NCI-H1417 treated with DMSO at 0.1 percent for 48 hours (cell line): Measurements from ENCODE around the gene MPLKIP.
"Not testable (repeated sequence)": the region's sequence is repeated elsewhere in the genome, so short reads cannot be mapped to it uniquely, and the experiment has no call there.

Experiments used
- DNase-seq: peaks from one replicate; lab custom pipeline; 2025; lab: John Stamatoyannopoulos, UW

The MPLKIP gene

DNA sequence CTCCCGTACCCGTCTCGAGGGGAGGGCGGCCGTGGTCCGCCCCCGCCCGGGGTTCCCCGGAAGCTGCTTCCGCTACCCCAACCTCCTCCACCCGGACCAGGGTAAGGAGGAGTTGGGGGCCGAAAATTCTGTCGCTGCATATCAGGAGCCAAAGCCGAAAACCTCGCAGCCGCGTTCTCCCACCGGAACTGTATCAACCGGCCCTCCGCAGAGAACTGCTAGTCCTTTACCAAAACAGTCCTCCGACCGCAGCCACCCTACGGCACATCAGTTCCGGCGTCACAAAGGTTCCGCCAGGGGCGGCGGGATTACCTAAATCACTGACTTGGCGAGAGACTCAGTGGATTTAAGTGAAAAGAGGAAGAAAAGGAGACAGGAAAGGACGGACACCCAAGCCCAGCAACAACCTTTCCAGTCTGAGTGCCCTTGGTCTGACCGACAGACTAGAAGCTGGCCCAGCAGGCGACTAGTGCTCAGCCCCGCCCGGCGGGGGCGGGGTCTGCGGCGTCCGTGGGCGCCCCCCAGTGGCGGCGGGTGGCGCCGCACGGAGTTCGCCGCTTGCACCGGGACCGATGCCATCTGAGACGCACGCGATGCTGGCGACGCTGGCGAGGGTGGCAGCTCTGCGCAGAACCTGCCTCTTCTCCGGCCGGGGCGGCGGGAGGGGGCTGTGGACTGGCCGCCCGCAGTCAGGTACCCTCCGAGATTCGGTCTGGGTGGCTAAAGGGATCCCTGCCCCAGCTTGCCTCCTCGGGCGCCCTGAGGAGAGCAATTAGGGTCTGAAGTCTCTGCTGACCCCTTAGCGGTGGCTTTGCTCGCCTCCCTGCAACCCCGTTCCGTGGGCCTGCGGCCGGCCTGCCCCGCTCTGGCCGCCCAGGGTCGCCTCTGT, at the start of gene MPLKIP, which contains the start of gene SUGCT:
MPLKIP (minus strand) TSS at position 195 of the 889 bp plus-strand sequence; CDS start at position 140, 55 bp downstream.
SUGCT (plus strand) TSS at position 578 of the 889 bp plus-strand sequence.
- peak; percentile 90 for DNase-seq

DNA sequence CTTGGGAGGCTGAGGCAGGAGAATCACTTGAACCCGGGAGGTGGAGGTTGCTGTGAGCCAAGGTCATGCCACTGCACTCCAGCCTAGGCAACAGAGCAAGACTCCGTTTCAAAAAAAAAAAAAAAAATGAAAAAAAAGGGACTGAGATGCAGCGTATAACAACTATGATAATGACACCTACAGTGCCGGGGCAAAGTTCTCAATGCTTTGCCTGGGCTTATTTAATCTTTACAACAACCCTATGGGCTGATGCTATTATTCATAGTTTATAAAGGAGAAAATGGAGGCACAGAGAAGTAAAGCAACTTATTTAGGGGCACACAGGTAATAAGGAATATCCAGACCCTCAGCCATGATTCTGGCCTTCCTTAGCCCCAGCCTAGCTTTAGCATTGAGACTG, 48.0 kb upstream of the MPLKIP start:
- no peak for DNase-seq

DNA sequence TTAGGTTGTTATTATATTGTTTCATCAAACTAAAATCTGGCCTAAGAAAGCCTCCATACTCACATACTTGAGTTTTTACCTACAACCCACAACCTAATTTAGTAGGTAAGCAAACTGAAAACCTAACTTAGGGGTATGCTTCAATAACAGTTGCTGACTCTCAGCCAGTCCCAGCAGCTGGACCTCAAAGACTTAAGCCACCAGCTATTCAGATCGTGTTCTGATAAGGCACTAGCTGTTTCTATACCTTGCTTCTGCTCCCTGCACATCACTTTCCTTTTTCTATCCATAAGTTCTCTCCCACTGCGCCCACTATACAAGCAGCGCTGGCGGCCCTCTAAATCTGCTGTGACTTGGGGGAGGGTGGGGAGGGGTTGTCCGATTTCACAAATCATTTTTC, 42.6 kb upstream of the MPLKIP start:
- DNase-seq = no peak

DNA sequence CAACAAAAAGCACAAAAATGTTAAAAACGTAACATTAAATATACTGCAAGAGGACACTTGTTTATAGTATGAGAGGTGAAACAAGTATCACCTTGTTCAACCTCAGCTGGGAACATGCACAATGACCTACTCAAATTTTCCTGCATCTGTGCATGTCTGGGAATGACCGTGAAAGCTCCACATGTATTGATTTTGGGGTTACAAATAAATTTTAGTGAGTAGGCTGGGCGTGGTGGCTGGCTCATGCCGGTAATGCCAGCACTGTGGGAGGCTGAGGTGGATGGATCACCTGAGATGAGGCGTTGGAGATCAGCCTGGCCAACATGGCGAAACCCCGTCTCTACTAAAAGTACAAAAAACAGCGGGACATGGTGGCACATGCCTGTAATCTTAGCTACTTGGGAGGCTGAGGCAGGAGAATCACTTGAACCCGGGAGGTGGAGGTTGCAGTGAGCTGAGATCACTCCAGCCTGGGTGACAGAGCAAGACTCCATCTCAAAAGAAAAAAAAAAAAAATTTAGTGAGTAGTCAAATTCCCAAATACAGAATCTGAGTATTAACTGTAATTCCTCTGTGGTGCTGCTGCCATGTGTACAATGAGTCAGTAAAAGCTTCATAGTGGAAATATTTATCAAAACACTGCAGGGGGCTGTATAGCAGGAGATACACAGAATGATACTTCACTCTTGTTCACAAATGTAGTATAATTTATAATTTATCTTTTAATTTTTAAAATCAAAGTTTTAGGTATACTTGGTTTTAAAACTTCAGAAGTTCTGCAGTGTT, 41.5 kb upstream of the MPLKIP start:
- DNase-seq = no peak

DNA sequence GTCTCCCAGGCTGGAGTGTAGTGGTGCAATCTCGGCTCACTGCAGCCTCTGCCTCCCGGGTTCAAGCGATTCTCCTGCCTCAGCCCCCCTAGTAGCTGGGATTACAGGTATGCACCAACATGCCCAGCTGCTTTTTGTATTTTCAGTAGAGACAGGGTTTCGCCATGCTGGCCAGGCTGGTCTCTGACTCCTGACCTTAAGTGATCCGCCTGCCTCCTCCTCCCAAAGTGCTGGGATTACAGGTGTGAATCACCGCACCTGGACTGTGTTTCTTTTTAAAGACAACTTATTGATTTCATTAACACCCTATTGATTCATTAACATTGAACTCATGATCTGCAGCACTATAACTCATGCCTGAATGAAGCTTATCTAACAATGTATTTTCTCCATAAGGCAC, 40.8 kb upstream of the MPLKIP start:
- DNase-seq = not testable (repeated sequence)

DNA sequence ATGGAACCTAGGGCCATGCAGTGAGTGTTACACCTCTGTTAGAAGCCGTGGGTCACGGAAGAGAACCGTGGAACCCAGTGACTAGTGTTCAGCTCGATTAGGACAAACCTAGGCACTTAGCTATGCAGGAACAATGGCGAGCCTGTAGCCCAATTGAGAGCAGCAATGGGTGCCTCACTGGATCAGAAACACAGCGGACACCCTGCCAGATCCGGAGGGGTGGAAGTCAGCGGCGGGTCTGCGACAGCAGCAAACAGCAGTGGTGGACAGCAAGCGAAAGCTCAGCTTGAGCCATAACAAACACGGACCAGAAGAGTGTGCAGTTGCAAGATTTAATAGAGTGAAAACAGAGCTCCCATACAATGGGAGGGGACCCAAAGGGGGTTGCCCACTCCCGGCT, 38.7 kb upstream of the MPLKIP start:
- not testable (repeated sequence) for DNase-seq

DNA sequence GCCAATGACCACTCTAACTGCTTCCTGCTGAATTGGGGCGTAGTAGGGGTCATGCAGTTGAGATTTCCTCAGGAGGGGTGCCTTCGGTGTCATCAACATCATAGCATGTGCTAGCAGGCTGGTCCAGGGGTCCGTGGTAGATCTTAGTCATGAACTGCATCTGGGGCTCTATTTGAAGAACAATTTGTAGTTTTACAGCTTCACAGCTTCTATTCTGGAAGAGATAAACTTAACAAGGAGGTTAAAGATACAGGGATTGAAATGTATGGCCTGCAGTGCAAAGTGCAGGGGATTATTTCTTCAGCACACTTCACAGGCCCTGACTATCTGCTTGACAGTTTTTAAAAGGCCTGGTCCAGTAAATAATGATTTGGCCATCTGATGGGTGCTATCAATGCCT, 33.8 kb upstream of the MPLKIP start:
- not testable (repeated sequence) for DNase-seq

DNA sequence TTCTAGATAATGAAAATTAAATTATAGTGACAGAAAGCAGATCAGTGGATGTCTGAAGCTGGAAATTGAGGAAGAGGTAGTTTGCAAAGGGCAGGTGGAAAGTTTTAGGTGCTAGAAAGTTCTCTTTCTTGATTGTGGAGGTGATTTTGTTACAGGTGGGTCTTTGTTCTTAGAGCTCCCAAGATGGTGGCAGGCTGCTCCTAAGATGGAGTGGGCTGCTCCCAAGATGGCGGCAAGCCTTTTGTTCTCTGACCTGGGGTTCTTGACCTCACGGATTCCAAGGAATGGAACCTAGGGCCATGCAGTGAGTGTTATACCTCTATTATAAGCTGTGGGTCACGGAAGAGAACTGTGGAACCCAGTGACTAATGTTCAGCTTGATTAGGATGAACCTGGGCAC, 32.9 kb upstream of the MPLKIP start:
- DNase-seq = no peak

DNA sequence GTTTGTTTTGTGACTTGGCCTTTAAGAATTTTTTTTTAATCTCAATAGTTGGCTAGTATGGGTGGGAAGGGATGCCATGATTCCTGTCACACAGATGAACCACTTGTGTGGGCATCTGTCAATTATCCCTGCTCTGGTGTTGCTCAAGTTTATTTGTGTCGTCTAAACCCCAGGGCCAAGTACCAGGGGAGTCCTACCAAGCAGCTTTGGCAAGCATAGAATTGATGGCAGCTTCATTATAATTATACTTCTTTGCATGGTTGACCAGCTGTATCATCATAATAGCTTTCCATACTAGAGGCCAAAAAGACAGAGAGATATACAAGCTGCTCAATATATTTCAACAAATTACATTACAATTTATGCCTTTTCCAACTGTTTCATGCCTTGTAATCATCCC, 30.8 kb upstream of the MPLKIP start:
- no peak for DNase-seq

DNA sequence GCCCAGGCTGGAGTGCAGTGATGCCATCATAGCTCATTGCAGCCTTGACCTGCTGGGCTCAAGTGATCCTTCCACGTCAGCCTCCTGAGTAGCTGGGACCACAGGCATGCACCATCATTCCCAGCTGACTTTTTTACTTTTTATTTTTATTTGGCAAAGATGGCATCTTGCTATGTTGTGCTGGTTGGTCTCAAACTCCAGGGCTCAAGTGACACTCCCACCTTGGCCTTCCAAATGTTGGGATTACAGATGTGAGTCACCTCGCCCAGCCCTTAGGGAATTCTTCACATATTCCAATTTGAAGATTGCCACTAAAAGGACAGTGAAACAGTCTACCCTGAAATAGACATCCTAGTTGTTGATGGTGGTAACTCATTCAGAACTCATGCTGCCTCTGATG, 28.1 kb upstream of the MPLKIP start:
- no peak for DNase-seq

DNA sequence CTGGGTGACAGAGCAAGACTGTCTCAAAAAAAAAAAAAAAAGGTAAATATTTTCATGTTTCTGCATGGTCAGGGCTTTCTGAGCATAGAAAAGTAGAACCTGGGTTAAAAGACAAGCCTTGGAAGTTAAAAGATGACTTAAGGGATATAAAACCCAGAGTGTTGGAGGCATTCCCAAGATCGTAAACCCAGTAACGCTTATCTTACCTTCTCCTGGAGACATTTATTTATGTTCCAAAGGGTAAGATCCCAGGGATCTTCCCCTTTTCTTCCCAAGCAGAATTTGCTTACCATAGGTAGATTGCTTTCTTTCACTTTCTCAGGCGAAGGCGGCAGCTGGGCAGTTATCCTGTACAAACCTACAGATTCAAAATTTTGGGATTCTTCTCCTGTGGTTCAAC, 22.6 kb upstream of the MPLKIP start:
- no peak for DNase-seq

DNA sequence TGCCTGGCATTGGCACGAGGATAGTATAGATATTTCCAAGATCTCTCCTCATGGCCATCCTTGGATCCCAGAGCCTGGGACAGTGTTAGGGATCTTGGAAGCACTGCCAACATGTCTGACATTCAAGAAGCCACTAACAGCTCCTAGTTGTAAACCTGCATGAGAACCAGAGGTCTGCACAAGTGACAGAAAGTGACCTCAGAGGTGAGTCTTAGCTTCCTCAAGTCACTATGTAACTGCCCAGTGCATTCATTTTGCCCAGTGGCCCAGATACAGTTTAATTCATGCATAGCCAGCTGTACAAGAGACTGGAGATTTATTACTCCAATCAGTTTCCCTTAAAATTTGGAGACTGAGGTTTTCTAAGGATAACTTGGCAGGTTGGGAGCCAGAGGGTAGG, 17.1 kb upstream of the MPLKIP start:
- no peak for DNase-seq

DNA sequence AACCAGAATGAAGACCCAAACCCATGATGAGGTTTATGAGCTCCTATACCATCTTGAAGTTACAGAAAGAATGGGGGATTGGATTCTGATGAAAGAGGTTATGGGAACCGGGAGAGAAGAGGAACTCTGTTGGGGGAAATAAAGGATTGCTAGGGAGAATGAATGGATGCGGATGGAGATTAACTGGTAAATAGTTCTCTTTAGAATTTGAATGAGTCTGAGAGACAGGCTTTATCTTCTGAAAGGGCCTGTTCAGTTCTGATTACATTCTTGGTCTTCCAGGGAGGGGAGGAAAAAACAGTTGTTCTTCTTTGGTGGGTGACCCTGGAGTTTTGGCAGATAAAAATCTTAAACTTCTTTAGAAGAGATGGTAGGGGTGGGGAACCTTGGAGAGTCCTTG, 14.2 kb upstream of the MPLKIP start:
- DNase-seq = no peak

DNA sequence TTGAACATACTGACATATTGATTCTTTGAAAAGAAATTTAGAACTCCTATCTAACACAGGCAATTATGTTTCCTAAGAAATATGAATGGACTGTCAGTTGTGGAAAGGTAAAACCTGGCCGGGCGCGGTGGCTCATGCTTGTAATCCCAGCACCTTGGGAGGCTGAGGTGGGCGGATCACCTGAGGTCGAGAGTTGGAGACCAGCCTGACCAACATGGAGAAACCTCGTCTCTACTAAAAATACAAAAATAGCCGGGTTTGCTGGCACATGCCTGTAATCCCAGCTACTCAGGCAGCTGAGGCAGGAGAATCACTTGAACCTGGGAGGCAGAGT, 13.8 kb upstream of the MPLKIP start:
- not testable (repeated sequence) for DNase-seq

DNA sequence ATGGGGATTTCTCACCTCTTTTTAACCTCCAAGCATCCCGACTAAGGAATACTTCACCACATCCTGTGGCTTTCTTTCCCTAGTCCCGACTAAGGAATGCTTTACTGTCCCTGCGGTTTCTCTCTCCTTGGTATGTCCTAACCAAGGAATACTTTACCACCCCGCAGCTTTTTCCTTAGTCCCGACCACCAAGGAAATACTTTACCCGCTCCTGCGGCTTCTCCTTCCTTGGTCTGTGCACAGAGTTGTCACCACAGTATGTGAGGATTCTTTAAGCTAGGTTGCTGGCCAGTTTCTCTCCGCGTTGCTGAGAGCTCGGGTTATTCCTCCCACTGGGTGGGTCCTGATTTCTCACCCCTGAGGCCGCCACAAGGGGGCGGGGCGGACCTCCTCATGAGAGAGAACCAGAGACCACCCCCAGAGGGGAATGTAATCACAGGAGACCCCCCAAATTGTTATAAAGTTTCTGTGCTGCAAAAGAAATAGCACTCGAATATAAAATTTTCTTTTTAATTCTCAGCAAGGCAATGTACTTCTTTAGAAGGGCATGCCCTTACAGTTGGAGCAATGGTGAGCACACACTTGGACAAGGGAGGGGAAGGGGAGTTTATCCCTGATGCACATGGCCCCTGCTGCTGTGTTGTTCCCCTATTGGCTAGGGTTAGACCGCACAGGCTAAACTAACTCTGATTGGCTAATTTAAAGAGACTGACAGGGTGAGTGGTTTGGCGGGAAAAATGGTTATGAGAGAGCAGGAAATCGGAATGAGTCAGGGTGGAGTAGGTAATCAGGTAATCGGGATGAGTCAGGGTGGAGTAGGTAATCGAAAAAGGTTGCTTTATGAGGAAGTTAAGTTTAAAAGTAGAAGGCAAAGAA, 13.2 kb upstream of the MPLKIP start:
- DNase-seq = no peak

DNA sequence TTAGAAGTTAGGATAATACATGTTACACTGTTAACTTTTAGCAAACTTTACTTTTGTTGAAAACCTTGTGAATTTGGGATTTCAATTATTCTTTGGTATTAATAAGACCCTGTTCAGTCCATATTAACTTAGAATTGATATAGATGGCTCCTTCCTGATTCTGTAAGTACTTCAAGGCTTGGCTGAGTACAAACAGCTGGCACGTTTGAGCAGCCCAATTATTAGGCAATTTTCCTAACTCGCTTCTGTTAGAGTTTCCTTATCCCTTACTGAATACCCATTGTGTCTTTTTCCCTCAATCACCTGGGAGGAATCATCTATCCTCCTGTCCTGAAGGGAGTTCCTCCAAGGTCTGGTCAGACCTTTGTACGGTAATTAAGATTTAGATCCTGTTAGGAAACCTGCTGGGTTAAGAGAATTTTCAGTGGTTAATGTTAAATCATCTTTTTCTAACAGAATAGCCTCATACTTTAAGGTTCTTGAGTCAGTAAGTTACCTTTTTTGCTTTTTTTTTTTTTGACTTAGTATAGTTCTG, 11.2 kb upstream of the MPLKIP start:
- not testable (repeated sequence) for DNase-seq

DNA sequence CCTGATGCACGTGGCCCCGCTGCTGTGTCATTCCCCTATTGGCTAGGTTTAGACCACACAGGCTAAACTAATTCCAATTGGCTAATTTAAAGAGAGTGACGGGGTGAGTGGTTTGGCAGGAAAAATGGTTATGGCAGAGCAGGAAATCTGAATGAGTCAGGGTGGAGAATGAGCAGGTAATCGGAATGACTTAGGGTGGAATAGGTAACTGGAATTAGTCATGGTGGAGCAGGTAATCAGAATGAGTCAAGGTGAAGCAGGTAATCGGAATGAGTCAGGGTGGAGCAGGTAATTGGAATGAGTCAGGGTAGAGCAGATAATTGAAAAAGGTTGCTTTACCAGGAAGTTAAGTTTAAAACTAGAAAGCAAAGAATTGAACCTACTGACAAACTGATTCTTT, 7.5 kb upstream of the MPLKIP start:
- not testable (repeated sequence) for DNase-seq

DNA sequence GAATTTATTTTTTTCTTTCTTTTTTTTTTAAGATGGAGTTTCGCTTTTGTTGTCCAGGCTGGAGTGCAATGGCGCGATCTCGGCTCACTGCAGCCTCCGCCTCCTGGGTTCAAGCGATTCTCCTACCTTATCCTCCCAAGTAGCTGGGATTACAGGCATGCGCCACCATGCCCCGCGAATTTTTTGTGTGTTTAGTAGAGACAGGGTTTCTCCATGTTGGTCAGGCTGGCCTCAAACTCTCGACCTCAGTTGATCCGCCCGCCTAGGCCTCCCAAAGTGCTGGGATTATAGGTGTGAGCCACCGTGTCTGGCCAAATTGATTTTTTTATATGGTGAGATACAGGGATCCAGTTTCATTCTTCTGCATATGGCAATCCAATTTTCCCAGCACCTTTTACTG, 5.5 kb upstream of the MPLKIP start:
- DNase-seq = not testable (repeated sequence)

DNA sequence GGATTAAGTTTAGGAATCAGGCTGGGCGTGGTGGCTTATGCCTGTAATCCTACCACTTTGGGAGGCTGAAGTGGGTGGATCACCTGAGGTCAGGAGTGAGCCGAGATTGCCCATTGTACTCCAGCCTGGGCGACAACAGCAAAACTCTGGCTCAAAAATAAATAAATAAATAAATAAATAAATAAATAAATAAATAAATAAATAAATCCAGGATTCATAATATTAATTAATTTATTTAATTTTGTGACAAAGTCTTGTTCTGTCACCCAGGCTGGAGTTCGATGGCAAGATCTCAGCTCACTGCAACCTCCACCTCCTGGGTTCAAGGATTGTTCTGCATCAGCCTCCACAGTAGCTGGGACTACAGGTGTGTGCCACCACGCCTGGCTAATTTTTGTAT, 4.6 kb upstream of the MPLKIP start:
- DNase-seq = no peak

DNA sequence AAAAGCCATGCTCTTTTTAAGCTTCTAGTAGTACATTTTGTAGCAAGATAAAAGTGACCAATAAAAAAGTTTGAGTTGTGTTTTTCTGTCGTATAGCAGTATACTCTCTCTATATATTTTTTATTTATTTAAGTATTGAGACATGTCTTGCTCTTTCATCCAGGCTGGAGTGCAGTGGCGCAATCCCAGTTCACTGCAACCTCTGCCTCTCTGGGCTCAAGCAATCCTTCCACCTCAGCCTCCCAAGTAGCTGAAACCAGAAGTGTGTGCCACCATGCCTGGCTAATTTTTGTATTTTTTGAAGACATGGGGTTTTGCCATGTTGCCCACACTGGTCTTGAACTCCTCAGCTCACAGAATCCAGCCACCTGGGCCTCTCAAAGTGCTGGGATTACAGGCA, 3.1 kb upstream of the MPLKIP start:
- no peak for DNase-seq

DNA sequence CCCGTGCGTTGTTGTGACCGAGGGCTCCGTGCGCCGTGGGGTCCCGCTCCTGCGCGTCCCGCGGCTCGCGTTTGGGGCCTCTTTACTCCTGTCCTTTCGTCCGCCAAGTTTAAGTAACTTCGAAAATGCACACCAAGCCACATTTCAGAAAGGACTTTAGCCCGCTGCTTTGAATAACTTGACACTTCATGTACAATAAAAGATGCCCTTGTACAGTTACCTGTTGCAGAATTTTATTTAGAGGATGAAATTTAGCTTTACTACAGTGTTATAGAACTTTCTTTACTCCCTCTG, 842 bp upstream of the MPLKIP start:
- no peak for DNase-seq
